ENCODE results near the gene PRSS50.
"Not testable (repeated sequence)": the region's sequence is repeated elsewhere in the genome, so short reads cannot be mapped to it uniquely, and the experiment has no call there.

DNA sequence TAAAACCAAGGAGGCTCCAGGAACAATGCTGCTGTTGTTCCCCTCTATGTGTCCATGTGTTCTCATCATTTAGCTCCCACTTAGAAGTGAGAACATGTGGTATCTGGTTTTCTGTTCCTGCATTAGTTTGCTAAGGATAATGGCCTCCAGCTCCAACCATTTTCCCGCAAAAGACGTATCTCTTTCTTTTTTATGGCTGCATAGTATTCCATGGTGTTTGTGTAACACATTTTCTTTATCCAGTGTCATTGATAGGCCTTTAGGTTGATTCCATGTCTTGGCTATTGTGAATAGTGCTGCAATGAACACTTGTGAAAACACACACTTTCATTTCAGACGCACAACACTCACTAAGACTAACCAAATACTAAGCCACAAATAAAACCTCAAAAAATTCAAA lies 21.9 kb upstream of the PRSS50 start:
- TF ChIP-seq, protein P1, sequence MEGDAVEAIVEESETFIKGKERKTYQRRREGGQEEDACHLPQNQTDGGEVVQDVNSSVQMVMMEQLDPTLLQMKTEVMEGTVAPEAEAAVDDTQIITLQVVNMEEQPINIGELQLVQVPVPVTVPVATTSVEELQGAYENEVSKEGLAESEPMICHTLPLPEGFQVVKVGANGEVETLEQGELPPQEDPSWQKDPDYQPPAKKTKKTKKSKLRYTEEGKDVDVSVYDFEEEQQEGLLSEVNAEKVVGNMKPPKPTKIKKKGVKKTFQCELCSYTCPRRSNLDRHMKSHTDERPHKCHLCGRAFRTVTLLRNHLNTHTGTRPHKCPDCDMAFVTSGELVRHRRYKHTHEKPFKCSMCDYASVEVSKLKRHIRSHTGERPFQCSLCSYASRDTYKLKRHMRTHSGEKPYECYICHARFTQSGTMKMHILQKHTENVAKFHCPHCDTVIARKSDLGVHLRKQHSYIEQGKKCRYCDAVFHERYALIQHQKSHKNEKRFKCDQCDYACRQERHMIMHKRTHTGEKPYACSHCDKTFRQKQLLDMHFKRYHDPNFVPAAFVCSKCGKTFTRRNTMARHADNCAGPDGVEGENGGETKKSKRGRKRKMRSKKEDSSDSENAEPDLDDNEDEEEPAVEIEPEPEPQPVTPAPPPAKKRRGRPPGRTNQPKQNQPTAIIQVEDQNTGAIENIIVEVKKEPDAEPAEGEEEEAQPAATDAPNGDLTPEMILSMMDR (IDR thresholded peaks at IDR 0.05; ENCODE audit: low read depth, low read length, poor library complexity, severe bottlenecking), result not testable (repeated sequence)
- not testable (repeated sequence) for TF ChIP-seq EZH2phosphoT487 (IDR thresholded peaks at IDR 0.05; ENCODE audit: borderline replicate concordance, low read length)
